ES-I3 (cell line): ENCODE data around the gene CLRN3.

ENCODE experiments used
- H3K36me3 ChIP-seq: 2 replicates; pipeline ENCODE4 v1.6.1; 2013; ENCODE audit warnings: mild to moderate bottlenecking, low read length, control low read depth, moderate library complexity; ENCODE audit not compliant: insufficient read depth
- H3K4me1 ChIP-seq: 2 replicates; pipeline ENCODE4 v1.6.1; 2013; ENCODE audit warnings: mild to moderate bottlenecking, control low read depth, low read length; ENCODE audit not compliant: insufficient read depth
- H3K9ac ChIP-seq: 2 replicates; pipeline ENCODE4 v1.6.1; 2013; ENCODE audit warnings: low read depth, mild to moderate bottlenecking, low read length, moderate library complexity
- H3K9me3 ChIP-seq: 2 replicates; pipeline ENCODE4 v1.6.1; 2013; ENCODE audit warnings: mild to moderate bottlenecking, low read length, moderate library complexity; ENCODE audit not compliant: control insufficient read depth, insufficient read depth

Gene CLRN3

GRCh38 chr10:127922675-127923366 lies 30.1 kb upstream of the CLRN3 start:
- no peaks in the 10 kb centered on the region for H3K9me3 ChIP-seq
- H3K4me1 ChIP-seq: no peaks in the 10 kb centered on the region
- no peak overlapping the region for H3K9ac ChIP-seq
- no peaks in the 10 kb centered on the region for H3K36me3 ChIP-seq

GRCh38 chr10:127922206-127922605 lies 29.5 kb upstream of the CLRN3 start:
- Histone ChIP-seq H3K36me3 (no peaks in the 10 kb centered on the region), H3K4me1 (no peaks in the 10 kb centered on the region), H3K9ac (no peak overlapping the region), H3K9me3 (no peaks in the 10 kb centered on the region)

GRCh38 chr10:127921753-127922145 lies 29.0 kb upstream of the CLRN3 start:
- H3K9ac ChIP-seq: no peak overlapping the region
- no peaks in the 10 kb centered on the region for H3K4me1 ChIP-seq
- no peaks in the 10 kb centered on the region for H3K9me3 ChIP-seq
- no peaks in the 10 kb centered on the region for H3K36me3 ChIP-seq

- Histone ChIP-seq H3K4me1 (no peaks in the 10 kb centered on the region), H3K36me3 (no peaks in the 10 kb centered on the region), H3K9ac (no peak overlapping the region), H3K9me3 (no peaks in the 10 kb centered on the region)
These were observed 28.5 kb upstream of the CLRN3 start for GRCh38 chr10:127921075-127921752.

GRCh38 chr10:127920306-127921074 lies 27.7 kb upstream of the CLRN3 start:
- H3K4me1 ChIP-seq: no peaks in the 10 kb centered on the region
- no peaks in the 10 kb centered on the region for H3K9me3 ChIP-seq
- H3K9ac ChIP-seq: no peak overlapping the region
- no peaks in the 10 kb centered on the region for H3K36me3 ChIP-seq

- Histone ChIP-seq H3K4me1 (no peaks in the 10 kb centered on the region), H3K9ac (no peak overlapping the region)
These were observed 26.9 kb upstream of the CLRN3 start for GRCh38 chr10:127919418-127920271.

GRCh38 chr10:127918572-127918971 lies 25.8 kb upstream of the CLRN3 start:
- Histone ChIP-seq H3K36me3 (no peaks in the 10 kb centered on the region), H3K4me1 (no peaks in the 10 kb centered on the region), H3K9ac (no peak overlapping the region), H3K9me3 (no peaks in the 10 kb centered on the region)

More at GRCh38 chr10:127919418-127920271, 26.9 kb upstream of the CLRN3 start:
- Histone ChIP-seq H3K9me3 (no peaks in the 10 kb centered on the region), H3K36me3 (no peaks in the 10 kb centered on the region)

- Histone ChIP-seq H3K9ac (no peak overlapping the region), H3K9me3 (no peaks in the 10 kb centered on the region), H3K36me3 (no peaks in the 10 kb centered on the region), H3K4me1 (no peaks in the 10 kb centered on the region)
These were observed 24.1 kb upstream of the CLRN3 start for GRCh38 chr10:127916826-127917225.

- H3K36me3 ChIP-seq: no peaks in the 10 kb centered on the region
- no peak overlapping the region for H3K9ac ChIP-seq
- H3K4me1 ChIP-seq: no peaks in the 10 kb centered on the region
- H3K9me3 ChIP-seq: no peaks in the 10 kb centered on the region
These were observed 22.6 kb upstream of the CLRN3 start for GRCh38 chr10:127915324-127915723.

- Histone ChIP-seq H3K36me3 (no peaks in the 10 kb centered on the region), H3K9me3 (no peaks in the 10 kb centered on the region), H3K4me1 (no peaks in the 10 kb centered on the region), H3K9ac (no peak overlapping the region)
These were observed 20.6 kb upstream of the CLRN3 start for GRCh38 chr10:127913368-127913759.

- no peak overlapping the region for H3K9ac ChIP-seq
- no peaks in the 10 kb centered on the region for H3K4me1 ChIP-seq
- H3K36me3 ChIP-seq: no peaks in the 10 kb centered on the region
- no peaks in the 10 kb centered on the region for H3K9me3 ChIP-seq
These were observed 20.0 kb upstream of the CLRN3 start for GRCh38 chr10:127912607-127913367.

- no peaks in the 10 kb centered on the region for H3K36me3 ChIP-seq
- H3K9ac ChIP-seq: no peak overlapping the region
- no peaks in the 10 kb centered on the region for H3K9me3 ChIP-seq
- H3K4me1 ChIP-seq: no peaks in the 10 kb centered on the region
These were observed 19.1 kb upstream of the CLRN3 start for GRCh38 chr10:127911867-127912257.

- H3K9me3 ChIP-seq: no peaks in the 10 kb centered on the region
- H3K36me3 ChIP-seq: no peaks in the 10 kb centered on the region
- no peak overlapping the region for H3K9ac ChIP-seq
- H3K4me1 ChIP-seq: no peaks in the 10 kb centered on the region
These were observed 18.6 kb upstream of the CLRN3 start for GRCh38 chr10:127911218-127911866.
